CD4-positive, alpha-beta T cell (primary cell): ENCODE measurements around the gene PDZD8. TPM values are rescaled to one million over a fixed set of nuclear protein-coding genes. Genes with fewer than 3 reads are reported as not detected.

ENCODE experiments used
- ATAC-seq: fragments of 200-7000 bp; cut with Tn5 transposase; one replicate; pipeline ENCODE4 v1.10.0; 2022; ENCODE audit warnings: mild to moderate bottlenecking; ENCODE audit not compliant: poor library complexity
- CTCF ChIA-PET: fragments of 350-600 bp; sonication (Branson Sonifier 250); formaldehyde crosslinking; loops from one replicate; lab custom pipeline; 2021; ENCODE audit warnings: antibody characterized with exemption, inconsistent platforms; lab: Charles Lee
- POLR2A ChIA-PET: fragments of 350-600 bp; sonication (Branson Sonifier 250); formaldehyde crosslinking; loops from one replicate; lab custom pipeline; 2021; ENCODE audit warnings: antibody characterized with exemption, inconsistent platforms; lab: Charles Lee
- DNase-seq, 14 experiments: peaks; one replicate each; pipeline ENCODE4 v3.0.0-alpha.2; 2013 to 2020; ENCODE audit warnings: mixed read lengths in 2 of 14
- H3K27ac ChIP-seq, 2 donors: one replicate each; pipeline versions ENCODE4 v1.5.1 to v1.7.0; 2013; ENCODE audit warnings: low read length in 2 of 2, low read depth in 1 of 2, mild to moderate bottlenecking in 1 of 2
- H3K27me3 ChIP-seq, 2 experiments: 1 replicate in 1 of 2; 2 replicates in 1 of 2; pipeline versions ENCODE4 v1.6.1 to v1.7.0; 2013; ENCODE audit warnings: low read length in 2 of 2, control low read depth in 1 of 2, mild to moderate bottlenecking in 1 of 2, moderate library complexity in 1 of 2; ENCODE audit not compliant: insufficient read depth in 2 of 2, control insufficient read depth in 1 of 2
- H3K36me3 ChIP-seq: one replicate; pipeline ENCODE4 v1.6.1; 2013; ENCODE audit warnings: low read length, control low read depth; ENCODE audit not compliant: insufficient read depth
- H3K4me1 ChIP-seq: one replicate; pipeline ENCODE4 v1.6.1; 2013; ENCODE audit warnings: low read length, control low read depth; ENCODE audit not compliant: insufficient read depth
- H3K4me3 ChIP-seq: one replicate; pipeline ENCODE4 v1.5.1; 2013; ENCODE audit warnings: mild to moderate bottlenecking, low read length, moderate library complexity
- H3K9me3 ChIP-seq, 2 experiments: 1 replicate in 1 of 2; 2 replicates in 1 of 2; pipeline versions ENCODE4 v1.6.1 to v1.7.0; 2013; ENCODE audit warnings: low read length in 2 of 2, mild to moderate bottlenecking in 2 of 2, control low read depth in 1 of 2, moderate library complexity in 1 of 2; ENCODE audit not compliant: control insufficient read depth in 1 of 2, insufficient read depth in 1 of 2
- H3K27ac Mint-ChIP-seq: one replicate; pipeline ENCODE4 v1.8.0; 2020; ENCODE audit warnings: mixed read lengths
- H3K27me3 Mint-ChIP-seq: one replicate; pipeline ENCODE4 v1.8.0; 2021; ENCODE audit warnings: mixed read lengths
- H3K36me3 Mint-ChIP-seq: one replicate; pipeline ENCODE4 v1.8.0; 2021; ENCODE audit warnings: low read depth, mixed read lengths
- H3K4me1 Mint-ChIP-seq: one replicate; pipeline ENCODE4 v1.8.0; 2021; ENCODE audit warnings: low read depth, mixed read lengths
- H3K4me3 Mint-ChIP-seq: one replicate; pipeline ENCODE4 v1.8.0; 2020; ENCODE audit warnings: mild to moderate bottlenecking, mixed read lengths
- H3K9me3 Mint-ChIP-seq: one replicate; pipeline ENCODE4 v1.8.0; 2020; ENCODE audit warnings: mixed read lengths
- CTCF ChIP-seq: fragments of 200-600 bp; IDR thresholded peaks from one replicate; pipeline ENCODE4 v1.8.0; 2022; ENCODE audit warnings: antibody characterized with exemption, mild to moderate bottlenecking
- intact Hi-C, 2 experiments: fragments of 100-400 bp; cut with DNase I in 1 of 2; cut with micrococcal nuclease in 1 of 2; formaldehyde crosslinking; loops; one replicate each; pipeline versions ENCODE4 v1.15.1 to v1.9.0; 2023 to 2025; cut with DNase I, micrococcal nuclease
- total RNA-seq, 174 experiments: library from RNA in 2 of 174; stranded (reverse) in 2 of 174; gene quantifications; one replicate each; pipeline ENCODE4 v1.2.3 and lab custom pipeline; 2021 to 2026

Gene PDZD8
- total RNA-seq, 2 experiments from 2014 or later, result 25.2 to 31.1 TPM

- H3K27ac ChIP-seq, result no peak overlapping the region
- no peaks in the 10 kb centered on the region for H3K36me3 ChIP-seq
- Mint-ChIP-seq H3K9me3 (no peaks in the 10 kb centered on the region), H3K4me3 (no peak overlapping the region), H3K27ac (no peak overlapping the region), H3K4me1 (no peaks in the 10 kb centered on the region), H3K36me3 (no peaks in the 10 kb centered on the region), H3K27me3 (peaks cover 14% of the 10 kb centered on the region)
- peaks cover 3 to 6% of the 10 kb centered on the region in 2 experiments for H3K27me3 ChIP-seq
- intact Hi-C loops, result no loop called here
- CTCF ChIA-PET, result no interaction called here
- POLR2A ChIA-PET, result no interaction called here
- DNase-seq (no peak), ATAC-seq (no peak)
- H3K4me1 ChIP-seq, result no peaks in the 10 kb centered on the region
- no peak for TF ChIP-seq CTCF
- H3K9me3 ChIP-seq, result no peaks in the 10 kb centered on the region
- H3K4me3 ChIP-seq, result no peak overlapping the region
These were observed 37.3 kb upstream of the PDZD8 start for GRCh38 chr10:117412469-117413010.

- POLR2A ChIA-PET, result no interaction called here
- Mint-ChIP-seq H3K9me3 (no peaks in the 10 kb centered on the region), H3K27ac (no peak overlapping the region), H3K4me1 (no peaks in the 10 kb centered on the region), H3K4me3 (no peak overlapping the region), H3K27me3 (peaks cover 14% of the 10 kb centered on the region), H3K36me3 (no peaks in the 10 kb centered on the region)
- Histone ChIP-seq H3K4me3 (no peak overlapping the region), H3K9me3 (no peaks in the 10 kb centered on the region), H3K36me3 (no peaks in the 10 kb centered on the region), H3K27ac (no peak overlapping the region), H3K27me3 (peaks cover 3 to 6% of the 10 kb centered on the region in 2 experiments), H3K4me1 (no peaks in the 10 kb centered on the region)
- no peak for DNase-seq
- intact Hi-C loops, result no loop called here
- TF ChIP-seq CTCF, result no peak
- CTCF ChIA-PET, result no interaction called here
- no peak for ATAC-seq
These were observed 36.5 kb upstream of the PDZD8 start for GRCh38 chr10:117411479-117412399.

GRCh38 chr10:117410557-117410956, 35.3 kb upstream of the PDZD8 start:
- Mint-ChIP-seq H3K4me3 (no peak overlapping the region), H3K4me1 (no peaks in the 10 kb centered on the region), H3K36me3 (no peaks in the 10 kb centered on the region), H3K27me3 (peaks cover 14% of the 10 kb centered on the region), H3K9me3 (no peaks in the 10 kb centered on the region), H3K27ac (no peak overlapping the region)
- no peak overlapping the region for H3K27ac ChIP-seq
- ATAC-seq, result no peak
- ChIA-PET CTCF (no interaction called here), POLR2A (no interaction called here)
- no peak for TF ChIP-seq CTCF
- H3K36me3 ChIP-seq, result no peaks in the 10 kb centered on the region
- H3K27me3 ChIP-seq, result peaks cover 3 to 6% of the 10 kb centered on the region in 2 experiments
- DNase-seq, result no peak
- H3K4me3 ChIP-seq, result no peak overlapping the region
- no peaks in the 10 kb centered on the region for H3K9me3 ChIP-seq
- intact Hi-C loops, result no loop called here
- no peaks in the 10 kb centered on the region for H3K4me1 ChIP-seq
